ENCODE data around the gene BNC2.

The BNC2 gene

DNA sequence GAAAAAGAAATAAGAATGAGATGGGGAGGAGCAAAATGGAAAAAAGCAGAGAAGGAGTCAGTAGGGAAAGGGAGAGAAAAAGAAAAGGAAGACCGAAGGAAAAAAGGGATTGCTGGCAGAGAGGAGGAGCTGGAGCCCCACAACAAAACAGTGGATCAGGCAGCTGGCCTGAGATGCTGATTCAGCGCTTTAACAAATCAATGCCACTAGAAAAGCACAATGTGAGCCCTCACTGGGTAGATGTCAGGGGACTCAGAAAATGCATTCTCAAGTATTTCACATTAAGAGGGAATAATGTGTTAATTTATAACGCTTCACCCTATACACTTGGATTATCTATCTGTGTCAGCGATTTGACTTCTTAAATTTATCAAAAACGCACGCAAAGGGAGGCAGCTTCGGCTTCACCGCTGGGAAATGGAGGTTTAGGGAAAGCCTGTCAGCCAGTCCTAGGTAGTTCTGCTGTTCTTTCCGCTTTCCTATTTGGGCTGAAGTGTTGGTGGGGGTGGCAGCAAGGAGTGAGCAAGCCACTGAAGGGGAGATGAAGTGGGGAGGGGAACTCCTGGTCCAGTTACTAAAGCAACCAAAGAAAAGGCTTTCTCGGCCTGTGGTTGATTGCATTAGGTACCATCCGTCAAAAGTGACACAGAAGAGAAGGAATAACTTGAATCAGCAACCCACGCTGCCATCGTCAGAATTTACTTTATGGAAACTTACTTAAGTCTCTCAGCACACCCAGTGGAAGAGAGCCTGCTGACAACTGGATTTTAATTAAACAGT lies 161.6 kb downstream of the BNC2 start:
- no peak for DNase-seq

DNA sequence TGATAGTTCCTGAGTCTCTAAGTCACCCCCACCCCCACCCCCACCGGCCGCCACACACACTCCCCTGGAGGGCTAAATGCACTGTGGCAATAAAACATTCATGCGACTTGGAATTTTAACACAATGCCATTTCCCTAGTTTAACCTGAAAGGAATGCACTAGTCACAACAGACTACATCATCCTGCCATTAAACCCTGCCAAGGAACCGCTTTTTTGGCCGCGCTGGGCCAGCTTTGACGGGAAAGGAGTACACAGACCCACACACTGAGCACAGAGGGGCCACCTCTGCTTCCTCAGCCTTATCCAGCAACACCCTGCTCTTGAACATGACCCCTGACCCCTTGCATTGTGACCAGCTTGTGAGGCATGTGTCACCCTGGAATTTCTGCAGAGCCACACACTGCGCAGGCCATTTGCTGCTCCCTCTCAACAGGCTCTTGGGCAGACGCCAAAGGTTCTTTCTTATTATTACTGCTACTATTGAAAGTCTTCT lies 165.3 kb downstream of the BNC2 start:
- DNase-seq = no peak

DNA sequence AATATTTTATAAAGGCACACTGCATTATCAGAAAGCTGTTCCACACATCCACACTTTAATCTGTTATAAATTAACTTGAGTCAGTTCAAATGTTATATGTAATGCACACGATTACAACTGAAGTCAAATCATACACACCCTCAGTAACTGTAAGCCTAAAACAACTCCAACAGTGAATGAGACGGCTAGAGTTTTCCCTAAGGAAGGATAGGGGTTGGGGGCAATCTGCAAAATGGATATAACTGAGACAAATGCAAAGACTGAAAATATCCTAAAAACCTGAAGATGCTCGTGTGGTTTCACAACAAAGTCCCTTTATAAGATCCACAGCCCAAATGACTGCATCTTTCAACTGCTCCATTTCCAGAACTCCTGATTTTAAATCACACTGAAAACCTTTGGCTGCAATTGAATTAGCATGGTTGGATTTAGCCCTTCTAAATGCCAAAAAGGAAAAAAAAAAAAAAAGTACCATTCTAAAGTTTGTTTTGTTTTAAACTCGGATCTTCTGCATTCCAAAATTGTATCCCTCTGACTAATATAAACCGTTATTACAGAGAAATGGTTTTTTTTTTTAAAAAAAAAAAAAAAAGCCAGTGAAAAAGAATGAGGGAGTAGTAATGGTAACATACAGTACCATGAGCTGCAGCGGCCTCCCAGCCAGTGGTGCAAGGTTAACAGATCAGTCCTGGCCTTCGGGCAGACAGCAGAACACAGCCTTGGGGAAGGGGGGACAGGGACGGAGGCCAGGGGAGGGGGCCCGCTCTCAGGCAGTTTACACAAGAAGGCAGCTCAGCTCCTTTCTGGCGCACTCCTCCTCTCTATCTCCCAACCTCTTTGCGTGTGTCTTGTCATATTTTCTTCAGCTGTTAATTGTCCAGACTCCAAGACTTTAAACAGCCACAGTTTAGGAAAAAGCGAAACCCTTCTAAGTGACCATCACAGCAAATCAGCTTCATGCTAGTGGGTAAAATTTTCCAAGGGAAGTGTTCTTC lies 166.1 kb downstream of the BNC2 start:
- no peak for DNase-seq

DNA sequence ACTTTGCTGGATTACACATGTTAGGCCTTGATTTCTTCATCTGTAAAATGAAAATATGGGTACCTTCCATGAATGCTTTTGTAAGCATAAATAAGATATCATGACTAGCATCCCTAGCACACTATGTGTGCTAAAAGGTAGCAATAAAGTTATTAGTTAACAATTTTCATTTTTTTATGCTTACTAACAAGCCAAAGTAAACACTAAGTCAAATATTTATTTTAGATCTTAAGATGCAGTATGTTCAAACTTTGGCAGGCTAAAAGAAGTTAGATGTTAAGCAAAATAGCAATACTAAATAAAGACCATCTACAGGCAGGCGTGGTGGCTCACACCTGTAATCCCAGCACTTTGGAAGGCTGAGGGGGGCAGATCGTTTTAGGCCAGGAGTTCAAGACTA lies 169.1 kb downstream of the BNC2 start:
- no peak for DNase-seq

DNA sequence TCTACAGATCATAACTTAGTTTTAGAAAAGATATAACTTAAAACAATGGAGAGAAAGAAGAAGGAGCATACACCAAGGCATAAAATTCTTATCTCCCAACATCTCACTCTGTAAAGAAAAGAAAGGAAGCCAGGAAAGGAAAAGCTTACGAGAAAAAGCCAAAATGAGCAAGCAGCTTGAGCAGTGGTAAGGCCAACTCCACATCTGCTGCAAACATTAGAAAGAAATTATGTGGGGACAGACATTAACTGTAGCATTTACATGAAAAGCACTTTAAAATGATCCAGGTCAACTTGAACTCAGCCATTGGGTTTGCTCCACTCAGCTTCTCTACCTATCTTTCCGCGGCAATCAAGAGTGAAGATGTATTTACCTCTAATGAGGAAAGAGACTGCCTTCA lies 176.9 kb downstream of the BNC2 start:
- DNase-seq = no peak

DNA sequence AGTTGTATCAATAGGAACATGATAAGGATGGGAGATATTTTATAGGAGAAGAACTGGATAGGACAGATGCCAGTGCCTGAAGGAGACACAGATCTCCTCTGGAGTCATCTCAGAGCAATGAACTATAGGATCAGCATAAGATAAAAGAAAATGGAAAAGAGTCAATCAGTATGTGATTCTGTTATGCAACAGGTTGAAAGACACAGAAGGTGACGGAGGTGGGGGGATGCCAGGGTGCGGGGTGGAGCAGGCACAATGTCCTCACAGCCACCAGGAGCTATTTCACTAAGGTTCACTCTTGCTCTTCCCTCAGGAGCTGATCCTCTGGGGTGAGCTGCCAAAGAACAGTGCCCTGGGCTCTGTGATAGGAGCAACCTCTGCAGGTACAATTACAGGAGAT lies 179.8 kb downstream of the BNC2 start:
- DNase-seq = no peak

DNA sequence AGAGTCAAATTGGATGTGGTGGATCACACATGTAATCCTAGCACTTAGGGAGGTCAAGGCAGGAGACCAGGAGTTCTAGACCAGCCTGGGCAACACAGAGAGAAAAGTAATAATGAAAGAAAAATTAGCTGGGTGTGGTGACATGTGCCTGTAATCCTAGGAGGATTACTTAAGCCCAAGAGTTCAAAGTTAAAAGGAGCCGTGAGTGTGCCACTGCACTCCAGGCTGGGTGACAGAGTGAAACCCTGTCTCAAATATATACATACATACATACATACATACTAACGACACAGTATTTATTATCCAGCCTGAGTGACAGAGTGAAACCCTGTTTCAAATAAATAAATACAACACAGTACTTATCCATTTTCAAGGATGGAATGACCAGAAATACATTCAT lies 180.3 kb downstream of the BNC2 start:
- DNase-seq = no peak

DNA sequence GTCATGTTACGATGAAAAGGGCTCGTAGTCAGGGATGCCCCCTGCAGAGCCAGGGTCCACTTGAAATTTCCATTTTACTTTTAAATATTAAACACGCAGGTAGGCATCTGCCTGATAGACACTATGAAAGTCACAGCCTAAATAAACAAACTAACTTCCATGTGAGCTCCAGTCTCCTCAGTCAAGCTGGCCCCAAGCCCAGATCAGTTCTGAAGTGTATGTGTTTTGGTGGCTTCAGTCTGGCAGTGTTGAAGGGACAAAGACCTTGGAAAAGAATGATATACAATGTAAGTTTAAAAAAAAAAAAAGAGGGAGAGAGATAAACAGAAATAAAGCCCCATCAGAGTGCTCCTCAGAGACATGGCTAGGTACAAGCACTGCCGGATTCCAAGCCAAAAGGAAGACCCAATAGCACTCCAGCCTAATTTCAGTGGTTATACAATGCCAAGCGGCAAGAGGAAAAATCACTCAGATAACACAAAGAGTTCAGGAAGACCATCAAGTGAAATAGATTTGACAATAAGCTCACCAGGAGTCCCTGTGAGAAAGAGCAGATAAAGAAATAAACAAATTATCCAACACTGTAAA lies 181.0 kb downstream of the BNC2 start:
- no peak for DNase-seq

DNA sequence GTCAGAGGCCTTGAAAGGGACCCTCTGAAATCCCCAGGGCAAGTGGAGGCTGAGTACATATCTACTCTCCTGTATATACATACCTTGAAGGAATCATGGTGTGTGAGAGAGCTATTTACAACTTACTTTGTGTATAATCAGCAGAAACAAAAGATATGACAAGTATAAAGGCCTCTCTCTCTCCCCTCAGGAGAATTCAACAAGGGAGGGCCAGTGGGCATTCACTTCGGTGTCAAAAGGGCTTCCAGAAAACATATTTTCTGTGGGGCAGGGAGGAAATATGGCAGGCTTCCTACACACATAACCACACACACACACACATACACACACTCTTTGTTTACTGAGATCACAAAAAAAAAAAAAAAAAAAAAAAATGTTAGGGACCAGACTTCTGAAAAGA lies 181.7 kb downstream of the BNC2 start:
- no peak for DNase-seq

DNA sequence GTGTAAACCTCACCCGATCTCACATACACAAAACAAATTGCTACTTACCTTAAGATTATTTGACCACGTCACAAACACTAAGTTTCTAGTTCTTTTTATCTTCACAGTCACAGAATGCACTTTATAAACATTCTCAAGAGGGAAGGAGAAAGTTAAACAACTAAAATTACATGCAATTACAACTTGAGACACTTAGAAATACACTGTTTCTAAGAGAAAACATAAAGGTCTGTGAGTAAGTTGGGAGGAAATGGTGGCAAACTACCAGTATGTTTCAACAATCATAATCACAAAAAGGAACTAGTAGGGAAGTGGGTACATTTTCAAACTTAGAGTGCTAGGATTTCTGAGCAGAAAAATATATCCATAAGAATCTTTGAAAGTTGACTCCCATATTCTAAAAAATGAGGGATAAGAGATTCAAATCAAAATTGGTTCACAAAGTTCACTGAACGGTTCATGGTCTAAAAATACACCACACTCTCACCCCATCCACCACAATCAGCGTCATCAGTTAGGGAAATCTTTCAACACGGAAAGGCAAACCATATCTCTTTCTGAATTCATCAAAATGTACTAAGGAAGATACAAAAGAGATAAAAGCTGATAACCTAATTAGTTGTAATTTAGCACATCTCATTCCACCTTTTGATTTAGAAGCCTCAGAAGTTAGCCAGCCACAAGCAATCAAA lies 182.6 kb downstream of the BNC2 start:
- no peak for DNase-seq

DNA sequence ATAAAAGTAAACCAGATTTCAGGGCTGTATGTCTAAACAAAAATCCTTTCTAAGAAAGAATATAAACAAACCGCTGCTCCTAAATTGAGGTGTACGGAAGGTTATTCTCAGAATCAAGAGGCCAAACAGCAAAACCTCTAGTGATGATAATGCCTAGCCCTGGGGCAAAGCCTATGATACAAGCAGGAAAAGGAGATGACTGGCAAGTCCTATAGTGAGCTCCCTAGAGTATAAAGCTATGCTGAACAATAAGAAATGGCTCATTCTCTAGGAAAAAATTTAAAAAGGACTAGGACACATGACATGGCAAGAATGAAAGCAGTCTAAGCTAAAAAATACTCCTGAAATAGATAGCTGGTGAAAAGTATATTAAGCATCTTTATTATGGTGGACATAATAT lies 187.1 kb downstream of the BNC2 start:
- no peak for DNase-seq

DNA sequence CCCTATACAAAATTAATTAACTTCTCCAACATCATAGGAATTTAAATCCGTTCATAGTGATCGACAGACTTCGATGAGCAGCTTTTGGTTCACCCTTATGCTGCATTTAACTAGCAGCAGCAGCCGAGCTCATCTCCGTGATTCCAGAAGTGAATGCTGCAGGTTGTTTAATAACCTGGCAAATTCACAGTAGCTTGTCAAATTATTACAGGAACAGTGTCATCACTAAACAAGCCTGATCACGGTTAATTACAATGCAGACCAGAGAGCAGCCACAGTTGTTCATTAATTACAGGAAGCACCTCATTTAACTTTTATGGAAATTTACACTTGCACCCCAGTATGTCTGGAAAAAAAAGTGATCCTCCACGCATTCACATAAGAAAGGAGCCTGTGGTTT lies 188.2 kb downstream of the BNC2 start:
- no peak for DNase-seq

DNA sequence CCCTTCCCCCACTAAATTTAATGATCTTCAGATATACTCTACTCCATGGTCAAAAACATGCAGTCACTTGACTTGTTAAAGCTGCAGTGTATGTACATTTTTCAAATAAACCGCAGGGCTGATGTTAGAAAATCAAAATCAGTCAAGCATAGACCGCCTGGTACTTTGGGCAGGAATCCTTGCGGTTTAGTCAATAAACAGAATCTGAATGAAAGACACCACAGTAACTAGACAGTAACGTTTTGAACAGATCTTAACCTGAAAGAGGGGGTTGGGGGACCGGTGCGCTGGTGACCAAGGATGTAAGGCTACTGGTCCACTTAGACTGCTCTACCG lies 188.8 kb downstream of the BNC2 start:
- DNase-seq = no peak

DNA sequence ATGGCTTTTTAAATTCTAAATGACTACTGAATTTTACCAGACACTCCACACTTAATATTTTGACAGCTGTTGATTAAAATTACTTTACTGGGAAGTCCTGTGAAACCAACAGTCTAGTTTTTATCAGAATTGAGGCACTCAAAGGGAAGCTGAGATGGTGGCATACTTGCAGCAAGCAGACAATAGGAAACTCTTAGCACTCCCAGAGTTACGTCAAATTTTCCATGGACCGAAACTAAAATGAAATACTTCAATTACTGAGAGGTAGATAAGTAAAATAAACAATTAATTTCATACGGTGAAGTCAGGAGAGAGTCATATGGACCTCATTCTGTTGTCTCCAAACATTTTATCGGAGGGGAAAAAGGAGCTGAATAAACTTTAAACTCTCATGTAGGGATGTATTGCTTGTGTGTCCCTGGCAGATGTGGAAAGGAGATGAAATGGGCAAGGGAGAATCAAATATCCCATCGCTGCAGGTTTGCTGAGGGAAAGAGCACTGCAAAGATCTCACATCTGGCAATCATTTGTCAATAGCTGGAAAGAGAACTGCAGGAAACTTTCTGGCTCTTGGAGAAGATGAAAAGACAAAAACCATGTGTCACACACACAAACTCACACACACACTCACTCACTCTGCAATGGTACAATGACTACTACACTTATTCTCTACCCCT lies 189.4 kb downstream of the BNC2 start:
- no peak for DNase-seq

DNA sequence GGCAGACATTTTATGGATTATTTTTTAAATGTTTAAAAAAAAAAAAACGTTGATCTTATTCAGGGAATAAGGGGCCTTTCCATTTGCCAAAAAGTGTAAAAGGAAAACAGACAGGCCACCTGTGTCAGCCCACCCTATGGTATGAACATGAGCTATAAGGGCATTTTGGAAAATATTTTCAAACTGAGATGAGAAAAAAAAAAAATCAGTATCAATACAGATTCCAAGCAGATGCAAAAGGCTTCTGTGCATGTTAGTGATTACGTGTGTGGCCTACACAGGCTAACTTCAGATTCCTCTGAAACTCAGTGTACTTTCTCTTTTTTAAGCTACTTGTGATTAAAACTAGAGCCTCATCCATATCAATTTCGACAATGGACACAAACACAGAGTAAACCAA lies 189.9 kb downstream of the BNC2 start:
- no peak for DNase-seq

DNA sequence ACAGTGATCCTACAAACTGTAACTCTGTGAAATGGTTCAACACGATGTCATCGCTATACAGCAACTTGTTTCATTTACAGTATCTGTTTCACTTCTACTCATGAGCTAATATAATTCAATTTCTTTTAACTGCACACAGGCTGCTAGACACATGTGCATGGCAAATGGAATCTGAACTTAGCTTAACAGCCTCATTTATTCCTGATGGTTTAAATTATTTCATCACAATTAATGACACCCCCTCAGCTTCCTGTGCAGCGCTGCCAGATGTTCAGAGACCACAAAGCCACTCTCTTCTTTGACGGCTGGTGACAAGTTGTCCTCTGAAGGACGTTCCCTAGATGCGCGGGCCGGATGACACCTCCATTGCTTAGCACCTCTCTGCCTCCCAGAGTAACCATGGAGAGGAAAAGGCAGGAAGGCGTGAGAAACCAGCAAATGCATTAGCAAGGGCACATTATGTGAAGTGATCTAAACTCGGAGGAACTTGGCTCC lies 191.1 kb downstream of the BNC2 start:
- DNase-seq = no peak

DNA sequence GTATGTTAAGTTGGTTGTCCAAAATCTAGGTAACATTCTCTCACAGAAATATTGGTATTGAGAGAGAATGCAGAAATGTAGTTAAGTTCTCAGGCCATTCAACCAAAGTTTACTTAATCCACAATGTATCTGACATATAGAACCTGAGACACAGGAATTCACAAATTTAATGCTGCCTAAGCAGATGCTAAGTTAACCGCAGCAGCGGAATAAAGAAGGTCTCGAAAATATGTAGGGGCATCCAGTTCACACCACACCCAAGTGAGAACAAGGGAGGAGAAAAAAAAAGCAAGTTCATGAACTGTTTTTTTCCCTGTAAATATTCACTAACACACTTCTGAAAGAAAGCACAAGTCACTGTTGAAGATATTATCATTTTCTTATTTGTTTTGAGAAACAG lies 194.0 kb downstream of the BNC2 start:
- no peak for DNase-seq

DNA sequence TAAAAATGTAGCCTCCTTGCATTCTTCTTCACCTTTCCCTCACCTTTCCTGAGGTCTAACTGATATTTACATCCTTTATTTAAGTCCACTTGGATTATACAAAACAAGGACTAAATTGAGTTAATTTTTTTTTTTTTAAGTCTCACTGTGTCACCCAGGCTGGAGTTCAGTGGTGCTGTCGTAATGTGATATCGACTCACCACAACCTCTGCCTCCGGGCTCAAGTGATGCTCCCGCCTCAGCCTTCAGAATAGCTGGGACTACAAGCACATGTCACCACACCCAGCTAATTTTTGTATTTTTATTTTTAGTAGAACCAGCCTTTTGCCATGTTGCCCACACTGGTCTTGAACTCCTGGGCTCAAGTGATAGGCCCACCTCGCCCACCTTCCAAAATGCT lies 195.3 kb downstream of the BNC2 start:
- no peak for DNase-seq

DNA sequence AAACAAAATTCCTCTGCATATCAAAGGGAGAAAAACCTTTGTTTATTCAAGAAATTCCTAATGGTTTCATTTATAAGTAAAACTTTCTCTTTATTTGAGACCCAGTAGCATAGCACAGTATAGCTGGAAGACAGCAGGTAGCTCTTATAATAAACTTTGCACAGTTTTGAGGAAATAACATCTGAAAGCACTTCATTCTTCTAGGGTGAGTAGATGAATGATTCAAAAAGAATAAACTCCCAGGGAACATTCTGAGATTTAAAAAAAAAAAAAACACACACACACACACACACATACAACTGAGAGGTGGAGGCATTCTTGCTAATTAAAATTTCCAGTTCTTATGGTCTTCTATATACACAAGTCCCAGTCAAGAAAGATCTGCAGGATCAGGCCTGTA lies 197.3 kb downstream of the BNC2 start:
- no peak for DNase-seq

DNA sequence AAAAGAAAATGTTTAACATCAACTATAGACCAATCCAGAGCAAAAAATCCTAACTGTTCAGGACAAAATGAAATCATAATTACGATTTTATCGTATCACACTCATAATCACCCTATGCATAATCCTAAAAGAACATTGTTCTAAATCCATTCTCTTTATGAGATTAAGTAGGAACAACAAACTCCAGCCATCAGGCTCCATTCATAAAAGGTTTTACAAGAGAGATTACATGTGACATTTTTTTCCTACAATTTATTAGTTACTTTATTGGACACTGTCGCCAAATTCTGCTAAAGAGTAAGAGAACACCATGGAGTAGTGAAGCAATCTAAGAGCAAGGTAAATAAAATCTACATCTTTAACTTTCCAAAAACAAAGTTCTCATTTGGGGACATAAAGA lies 198.0 kb downstream of the BNC2 start:
- no peak for DNase-seq

DNA sequence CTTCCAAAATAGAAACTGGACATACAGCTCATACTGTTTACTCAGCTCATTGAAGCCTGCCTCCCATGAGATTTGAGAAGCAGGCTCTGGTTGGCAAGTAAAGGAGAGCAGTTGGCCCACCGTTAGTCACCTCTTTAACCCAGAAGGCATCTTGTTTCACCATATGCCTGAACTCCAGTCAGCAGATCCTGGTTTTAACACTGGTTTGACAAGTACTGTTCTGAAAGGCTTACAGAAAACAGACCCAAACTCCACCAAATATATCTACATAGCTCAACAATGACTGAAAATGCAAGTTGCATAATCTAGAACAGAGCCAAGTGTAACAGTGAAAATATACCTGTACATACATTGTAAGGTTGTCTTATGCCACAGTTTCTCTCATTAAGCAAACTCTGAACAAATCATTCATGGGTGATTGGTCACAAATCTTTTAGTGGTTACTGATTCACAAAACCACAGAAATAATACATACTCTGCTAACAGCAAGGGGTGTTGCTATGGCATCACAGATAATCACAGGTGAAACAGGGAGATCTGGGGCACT lies 198.8 kb downstream of the BNC2 start:
- DNase-seq = no peak

DNA sequence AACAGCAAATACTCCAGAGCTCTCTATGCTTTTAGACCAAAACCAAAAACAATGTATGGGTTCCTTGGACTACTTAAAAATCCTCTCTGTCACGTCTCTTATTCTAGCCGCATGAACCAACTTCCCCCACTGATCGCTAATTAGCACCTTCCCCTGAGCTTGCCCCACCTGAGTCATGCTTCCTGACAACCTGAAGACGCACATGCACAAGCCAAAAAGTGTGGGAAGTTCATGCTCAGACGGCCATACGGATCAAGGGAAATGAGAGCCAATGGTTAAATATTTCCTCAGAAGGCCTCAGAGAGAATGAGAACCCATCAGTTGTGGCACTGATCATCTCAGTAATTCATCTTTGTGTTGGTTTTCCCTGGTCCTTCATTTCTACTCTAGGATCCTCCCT lies 199.7 kb downstream of the BNC2 start:
- no peak for DNase-seq
